HEK293T (cell line): ENCODE results near the gene IQCB1.
A peak's percentile ranks its signal among the peaks of the same experiment; 100 is the strongest.
"Not testable (repeated sequence)": the region's sequence is repeated elsewhere in the genome, so short reads cannot be mapped to it uniquely, and the experiment has no call there.

Source experiments
- CTCF ChIA-PET: fragments of 350-600 bp; formaldehyde crosslinking; extraction: SDS; loops from one replicate; lab custom pipeline; 2021; ENCODE audit warnings: antibody characterized with exemption, inconsistent platforms; lab: Yijun Ruan, JAX
- POLR2A ChIA-PET: fragments of 350-600 bp; formaldehyde crosslinking; extraction: SDS; loops from one replicate; lab custom pipeline; 2020; ENCODE audit warnings: antibody characterized with exemption, inconsistent platforms; lab: Yijun Ruan, JAX
- DNase-seq: peaks from one replicate; pipeline ENCODE4 v3.0.0; 2012; ENCODE audit warnings: mixed read lengths; ENCODE audit errors: extremely low spot score
- ARNT ChIP-seq: fragments of 450-650 bp; IDR thresholded peaks from 2 replicates; pipeline ENCODE4 v1.6.1; 2017; ENCODE audit warnings: mild to moderate bottlenecking
- BHLHE40 ChIP-seq: fragments of 450-650 bp; IDR thresholded peaks from 2 replicates; pipeline ENCODE4 v1.6.1; 2016; ENCODE audit warnings: mild to moderate bottlenecking, moderate library complexity, borderline replicate concordance
- ELF4 ChIP-seq: fragments of 450-650 bp; IDR thresholded peaks from 2 replicates; pipeline ENCODE4 v1.6.1; 2017; ENCODE audit warnings: antibody characterized with exemption
- FOXA1 ChIP-seq: fragments of 450-650 bp; IDR thresholded peaks from 2 replicates; pipeline ENCODE4 v1.6.1; 2016; ENCODE audit warnings: mild to moderate bottlenecking
- FOXK2 ChIP-seq: fragments of 450-650 bp; IDR thresholded peaks from 2 replicates; pipeline ENCODE4 v1.6.1; 2016; ENCODE audit warnings: mild to moderate bottlenecking
- FOXM1 ChIP-seq: fragments of 450-650 bp; IDR thresholded peaks from 2 replicates; pipeline ENCODE4 v1.6.1; 2017; ENCODE audit warnings: mild to moderate bottlenecking, borderline replicate concordance
- HDGF ChIP-seq: fragments of 450-650 bp; IDR thresholded peaks from 2 replicates; pipeline ENCODE4 v1.6.1; 2017; ENCODE audit warnings: antibody characterized with exemption, borderline replicate concordance
- L3MBTL2 ChIP-seq: fragments of 450-650 bp; conservative IDR thresholded peaks from 2 replicates; pipeline ENCODE4 v1.6.1; 2016; ENCODE audit warnings: mild to moderate bottlenecking
- LEF1 ChIP-seq: fragments of 450-650 bp; IDR thresholded peaks from 2 replicates; pipeline ENCODE4 v1.6.1; 2017; ENCODE audit warnings: mild to moderate bottlenecking, borderline replicate concordance
- NFRKB ChIP-seq: fragments of 450-650 bp; IDR thresholded peaks from 2 replicates; pipeline ENCODE4 v1.6.1; 2016; ENCODE audit warnings: mild to moderate bottlenecking, moderate library complexity
- SP1 ChIP-seq: fragments of 450-650 bp; IDR thresholded peaks from 2 replicates; pipeline ENCODE4 v1.6.1; 2017
- SUZ12 ChIP-seq: fragments of 450-650 bp; IDR thresholded peaks from 2 replicates; pipeline ENCODE4 v1.6.1; 2016; ENCODE audit warnings: mild to moderate bottlenecking
- TARDBP ChIP-seq: fragments of 450-650 bp; IDR thresholded peaks from 2 replicates; pipeline ENCODE4 v1.6.1; 2016
- ZNF384 ChIP-seq: fragments of 450-650 bp; IDR thresholded peaks from 2 replicates; pipeline ENCODE4 v1.6.1; 2016
- TF ChIP-seq, protein P1 (sequence below): fragments of 450-650 bp; IDR thresholded peaks from 2 replicates; pipeline ENCODE4 v1.6.1; 2016

The IQCB1 gene

DNA sequence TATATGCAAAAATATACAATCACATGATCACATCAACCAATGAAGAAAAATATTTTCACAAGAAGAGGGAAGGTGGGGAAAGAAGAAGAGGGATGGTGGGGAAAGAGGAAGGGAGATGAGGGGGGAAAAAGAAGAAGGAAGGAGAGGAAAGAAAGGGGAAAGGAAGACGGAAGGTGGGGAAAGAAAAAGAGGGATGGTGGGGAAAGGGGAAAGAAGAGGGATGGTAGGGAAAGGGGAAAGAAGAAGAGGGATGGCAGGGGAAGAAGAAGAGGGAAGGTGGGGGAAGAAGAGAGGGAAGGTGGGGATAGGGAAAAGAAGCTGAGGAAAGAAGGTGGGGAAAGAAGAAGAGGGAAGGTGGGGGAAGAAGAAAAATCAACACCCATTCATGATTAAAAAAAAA lies 82.1 kb downstream of the IQCB1 start:
- CTCF ChIA-PET: no interaction called here
- no peak for DNase-seq
- POLR2A ChIA-PET: no interaction called here

DNA sequence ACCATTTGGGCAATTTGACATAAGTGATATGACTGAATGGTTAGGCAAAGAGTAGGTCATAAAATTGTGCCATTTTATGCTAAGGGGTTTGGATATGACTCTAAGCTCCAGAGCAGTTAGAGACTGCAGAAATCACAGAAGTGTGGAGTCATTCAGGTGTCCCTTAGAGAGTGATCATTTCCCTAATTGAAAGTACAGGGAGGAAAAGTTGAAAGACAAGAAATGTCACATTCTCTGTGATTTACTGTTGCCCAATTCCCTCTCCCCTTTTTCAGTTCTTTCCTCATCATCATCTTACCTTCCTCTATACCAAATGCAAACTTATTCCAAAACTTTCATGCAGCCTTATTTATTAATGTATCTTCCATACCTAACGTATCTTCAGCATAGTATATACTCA lies 82.6 kb downstream of the IQCB1 start:
- DNase-seq: no peak
- CTCF ChIA-PET: no interaction called here
- TF ChIP-seq SUZ12 (no peak), HDGF (no peak), LEF1 (no peak)
- TF ChIP-seq, protein P1, sequence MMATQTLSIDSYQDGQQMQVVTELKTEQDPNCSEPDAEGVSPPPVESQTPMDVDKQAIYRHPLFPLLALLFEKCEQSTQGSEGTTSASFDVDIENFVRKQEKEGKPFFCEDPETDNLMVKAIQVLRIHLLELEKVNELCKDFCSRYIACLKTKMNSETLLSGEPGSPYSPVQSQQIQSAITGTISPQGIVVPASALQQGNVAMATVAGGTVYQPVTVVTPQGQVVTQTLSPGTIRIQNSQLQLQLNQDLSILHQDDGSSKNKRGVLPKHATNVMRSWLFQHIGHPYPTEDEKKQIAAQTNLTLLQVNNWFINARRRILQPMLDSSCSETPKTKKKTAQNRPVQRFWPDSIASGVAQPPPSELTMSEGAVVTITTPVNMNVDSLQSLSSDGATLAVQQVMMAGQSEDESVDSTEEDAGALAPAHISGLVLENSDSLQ: 0 out of 2 replicates have a peak, but pooled peaks have one; percentile 23
- POLR2A ChIA-PET: no interaction called here

More for the DNA sequence above, 82.1 kb downstream of the IQCB1 start:
- no peak for TF ChIP-seq FOXA1
- TF ChIP-seq L3MBTL2: no peak
- TF ChIP-seq, protein P1: no peak
- TF ChIP-seq FOXK2: no peak
- no peak for TF ChIP-seq FOXM1
- TF ChIP-seq ARNT: no peak
- no peak for TF ChIP-seq SP1

DNA sequence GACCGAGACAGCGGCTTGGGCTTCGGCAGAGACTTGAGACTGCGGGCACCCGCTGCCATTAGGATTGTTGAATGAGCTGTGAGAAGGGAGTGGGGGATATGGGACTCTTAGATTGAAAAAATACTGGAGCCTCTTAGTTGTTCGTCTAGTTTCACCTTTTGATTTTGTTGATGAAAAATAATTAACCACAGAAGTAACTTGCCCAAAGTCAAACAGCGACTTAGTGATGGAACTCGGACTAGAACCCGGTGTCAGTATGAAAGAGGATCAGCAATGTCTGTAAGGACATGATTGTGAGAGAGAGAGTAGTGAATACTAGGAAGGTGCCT lies 84.8 kb downstream of the IQCB1 start:
- CTCF ChIA-PET: no interaction called here
- no peak for DNase-seq
- TF ChIP-seq FOXK2: no peak
- POLR2A ChIA-PET: no interaction called here

GRCh38 chr3:121749276-121750086 lies 85.4 kb downstream of the IQCB1 start, which contains the start of gene GOLGB1:
Gene GOLGB1 (minus strand): TSS chr3:121749741. CDS start chr3:121730971, 18,770 bp downstream.
- POLR2A ChIA-PET: interaction anchor here (1.2 kb wide), 1 partner anchor 10 kb away, joined by 3 read pairs; no protein-coding TSS in a partner anchor
- CTCF ChIA-PET: no interaction called here
- TF ChIP-seq ELF4: peak; percentile 82
- TF ChIP-seq ARNT: no peak
- TF ChIP-seq FOXK2: 0 out of 2 replicates have a peak, but pooled peaks have one; percentile 29
- TF ChIP-seq, protein P1: peak; percentile 93
- DNase-seq: peak; percentile 90

GRCh38 chr3:121748680-121749275 lies 86.1 kb downstream of the IQCB1 start:
- TF ChIP-seq FOXK2: no peak
- TF ChIP-seq FOXA1: no peak
- no peak for TF ChIP-seq SP1
- no peak for TF ChIP-seq ZNF384
- TF ChIP-seq L3MBTL2: no peak
- TF ChIP-seq SUZ12: no peak
- TF ChIP-seq ARNT: no peak
- no peak for TF ChIP-seq FOXM1
- DNase-seq: peak; percentile 47
- ChIA-PET CTCF (no interaction called here), POLR2A (interaction anchor here (1.2 kb wide), 1 partner anchor 11 kb away, joined by 3 read pairs; no protein-coding TSS in a partner anchor)

GRCh38 chr3:121747976-121748375 lies 86.9 kb downstream of the IQCB1 start:
- POLR2A ChIA-PET: no interaction called here
- no peak for TF ChIP-seq FOXK2
- no peak for TF ChIP-seq ZNF384
- no peak for TF ChIP-seq ELF4
- CTCF ChIA-PET: no interaction called here
- no peak for DNase-seq

GRCh38 chr3:121743106-121743505 lies 91.8 kb downstream of the IQCB1 start:
- CTCF ChIA-PET, POLR2A ChIA-PET, DNase-seq: not testable (repeated sequence)

DNA sequence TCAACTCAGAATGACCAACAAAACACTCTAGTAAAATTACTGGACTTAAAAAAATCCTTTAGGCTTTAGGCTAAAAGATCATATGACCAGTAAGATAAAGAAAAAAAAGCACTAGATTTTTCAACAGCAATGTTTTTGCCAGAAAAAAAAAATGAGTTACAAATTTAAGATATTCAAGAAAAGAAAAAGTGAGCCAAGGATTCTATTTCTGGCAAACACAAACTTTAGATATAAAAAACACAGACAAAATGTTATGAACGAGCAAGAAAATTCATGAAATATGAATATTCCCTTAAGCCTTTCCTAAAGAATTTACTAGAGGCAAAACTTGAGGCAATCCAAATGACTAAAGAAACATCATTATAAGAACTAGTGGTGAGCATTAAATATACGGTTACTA lies 94.0 kb downstream of the IQCB1 start:
- TF ChIP-seq TARDBP (no peak), LEF1 (no peak), L3MBTL2 (no peak), NFRKB (no peak), BHLHE40 (no peak), FOXA1 (no peak), ARNT (no peak), SP1 (no peak), ZNF384 (no peak)
- POLR2A ChIA-PET: no interaction called here
- CTCF ChIA-PET: no interaction called here
- DNase-seq: no peak
